Smooth muscle cell (in vitro differentiated cells): ENCODE measurements around the gene ARL6IP6. TPM values are rescaled to one million over a fixed set of nuclear protein-coding genes. Genes with fewer than 3 reads are reported as not detected.

Experiments used
- DNase-seq: peaks from one replicate; lab custom pipeline; 2025; ENCODE audit not compliant: unreplicated experiment; lab: John Stamatoyannopoulos, UW
- H2AFZ ChIP-seq: fragments of 200-600 bp; sonication (generic); 2 replicates; pipeline ENCODE4 v1.6.0; 2016; ENCODE audit warnings: antibody characterized with exemption, low read depth, mild to moderate bottlenecking
- H3F3A ChIP-seq: fragments of 200-600 bp; sonication (generic); 2 replicates; pipeline ENCODE4 v1.6.0; 2017; ENCODE audit warnings: antibody characterized with exemption, low read depth
- H3K27ac ChIP-seq: fragments of 200-600 bp; sonication (generic); 2 replicates; pipeline ENCODE4 v1.5.1; 2016; ENCODE audit warnings: low read depth, mild to moderate bottlenecking
- H3K27me3 ChIP-seq: fragments of 200-600 bp; sonication (generic); 2 replicates; pipeline ENCODE4 v1.6.1; 2016; ENCODE audit warnings: low read depth, mild to moderate bottlenecking
- H3K36me3 ChIP-seq: fragments of 200-600 bp; sonication (generic); 2 replicates; pipeline ENCODE4 v1.5.1; 2016; ENCODE audit warnings: low read depth
- H3K4me1 ChIP-seq: fragments of 200-600 bp; sonication (generic); 2 replicates; pipeline ENCODE4 v1.5.1; 2016; ENCODE audit warnings: low read depth
- H3K4me2 ChIP-seq: fragments of 200-600 bp; sonication (generic); 2 replicates; pipeline ENCODE4 v1.6.0; 2016; ENCODE audit warnings: mild to moderate bottlenecking
- H3K4me3 ChIP-seq: fragments of 200-600 bp; sonication (generic); 2 replicates; pipeline ENCODE4 v1.5.1; 2016; ENCODE audit warnings: mild to moderate bottlenecking
- H3K79me2 ChIP-seq: fragments of 200-600 bp; sonication (generic); 2 replicates; pipeline ENCODE4 v1.6.0; 2016; ENCODE audit warnings: low read depth, mild to moderate bottlenecking
- H3K9ac ChIP-seq: fragments of 200-600 bp; sonication (generic); 2 replicates; pipeline ENCODE4 v1.6.0; 2016; ENCODE audit warnings: low read depth
- H3K9me3 ChIP-seq: fragments of 200-600 bp; sonication (generic); replicated peaks from 2 replicates; pipeline ENCODE4 v1.5.1; 2016; ENCODE audit warnings: low read depth
- H4K20me1 ChIP-seq: fragments of 200-600 bp; sonication (generic); 2 replicates; pipeline ENCODE4 v1.6.0; 2016; ENCODE audit warnings: low read depth
- CTCF ChIP-seq: fragments of 200-600 bp; sonication (generic); IDR thresholded peaks from 2 replicates; pipeline ENCODE4 v1.5.1; 2017; ENCODE audit warnings: borderline replicate concordance, mild to moderate bottlenecking, antibody characterized with exemption; ENCODE audit not compliant: insufficient read depth, poor library complexity, severe bottlenecking
- WGBS: methylation state at CpG from one replicate; pipeline ENCODE4 v1.1.7; 2016; ENCODE audit warnings: low lambda C conversion rate; 5-methylcytosine and 5-hydroxymethylcytosine counted together
- polyA plus RNA-seq: library from polyadenylated mRNA; unstranded; fragments of >200 nt; fragmentation: Nextera tagmentation; extraction: Ambion mirVana; gene quantifications from 2 replicates; pipeline ENCODE4 v1.2.1, GENCODE V29; 2016
- total RNA-seq: library from RNA; depleted of rRNA; stranded (reverse); fragments of >200 nt; gene quantifications from 2 replicates; pipeline ENCODE4 v1.2.3, GENCODE V29; 2014

The ARL6IP6 gene
- total and polyA plus RNA-seq, 2 experiments from 2014 or later: 28.5 to 51.1 TPM

- TF ChIP-seq CTCF: no peak
- H3K36me3 ChIP-seq: peaks cover 40% of the 10 kb centered on the region
- H3K4me1 ChIP-seq: no peaks in the 10 kb centered on the region
- no peak overlapping the region for H3K4me2 ChIP-seq
- DNase-seq: no peak
- H3K27ac ChIP-seq: no peak overlapping the region
- no peaks in the 10 kb centered on the region for H3F3A ChIP-seq
- no peak overlapping the region for H2AFZ ChIP-seq
- no peaks in the 10 kb centered on the region for H3K27me3 ChIP-seq
- H3K4me3 ChIP-seq: no peak overlapping the region
- peaks cover 31% of the 10 kb centered on the region for H4K20me1 ChIP-seq
- no peaks in the 10 kb centered on the region for H3K9me3 ChIP-seq
- WGBS: 94% methylated on average over 2 of the region's 2 CpGs
- peaks cover 13% of the 10 kb centered on the region for H3K79me2 ChIP-seq
- H3K9ac ChIP-seq: no peak overlapping the region
These were observed 39.6 kb upstream of the ARL6IP6 start for GRCh38 chr2:152678808-152679207.

DNA sequence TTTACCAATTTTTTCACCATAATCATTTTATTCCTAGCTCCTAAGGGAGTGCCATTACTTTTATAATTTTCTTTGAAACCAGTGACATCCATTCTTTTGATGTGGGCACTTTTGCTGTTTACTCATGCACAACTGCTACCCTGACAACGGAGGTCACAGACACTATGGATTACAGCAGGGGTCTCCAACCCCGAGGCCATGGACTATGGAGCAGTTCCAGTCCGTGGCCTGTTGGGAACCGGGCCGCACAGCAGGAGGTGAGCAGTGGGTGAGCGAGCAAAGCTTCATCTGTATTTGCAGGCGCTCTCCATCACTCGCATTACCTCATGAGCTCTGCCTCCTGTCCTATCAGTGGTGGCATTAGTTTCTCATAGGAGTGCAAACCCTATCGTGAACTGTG lies 35.8 kb upstream of the ARL6IP6 start:
- no peak for DNase-seq
- Histone ChIP-seq H3K4me3 (no peak overlapping the region), H3K36me3 (peaks cover 23% of the 10 kb centered on the region), H3K9ac (no peak overlapping the region), H4K20me1 (peaks cover 62% of the 10 kb centered on the region), H3K4me1 (no peaks in the 10 kb centered on the region), H3K9me3 (no peaks in the 10 kb centered on the region), H3K27ac (no peak overlapping the region), H2AFZ (no peak overlapping the region), H3F3A (no peaks in the 10 kb centered on the region), H3K79me2 (peaks cover 50% of the 10 kb centered on the region), H3K27me3 (no peaks in the 10 kb centered on the region), H3K4me2 (no peak overlapping the region)
- TF ChIP-seq CTCF: no peak
- 91% methylated on average over 9 of the region's 9 CpGs for WGBS

DNA sequence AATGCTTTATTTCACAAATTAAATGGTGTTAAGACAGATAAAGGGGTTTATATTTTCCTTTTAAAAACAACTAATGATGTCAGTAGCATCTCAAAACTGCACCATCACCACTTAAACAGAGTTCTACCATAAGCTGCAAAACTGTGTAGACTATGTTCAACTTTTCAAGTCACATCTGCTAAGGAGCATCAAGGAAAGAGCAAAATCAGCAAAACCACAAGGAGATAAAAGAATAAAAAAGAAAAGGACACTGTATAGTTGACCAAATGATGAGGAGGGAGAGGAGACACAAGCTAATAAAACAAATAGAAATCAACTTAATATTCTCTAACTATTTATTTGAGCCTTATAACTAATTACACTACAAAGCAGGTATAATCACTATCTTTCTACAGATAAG lies 35.0 kb upstream of the ARL6IP6 start:
- no peak for DNase-seq
- Histone ChIP-seq H3K9ac (no peak overlapping the region), H3K4me2 (no peak overlapping the region), H4K20me1 (peaks cover 70% of the 10 kb centered on the region), H3K9me3 (no peaks in the 10 kb centered on the region), H3K27ac (no peak overlapping the region), H2AFZ (no peak overlapping the region), H3K36me3 (peaks cover 24% of the 10 kb centered on the region), H3K4me3 (no peak overlapping the region), H3K27me3 (no peaks in the 10 kb centered on the region), H3K4me1 (no peaks in the 10 kb centered on the region), H3F3A (no peaks in the 10 kb centered on the region), H3K79me2 (peaks cover 57% of the 10 kb centered on the region)
- TF ChIP-seq CTCF: no peak

GRCh38 chr2:152686321-152686720 lies 32.1 kb upstream of the ARL6IP6 start:
- Histone ChIP-seq H3K4me3 (no peak overlapping the region), H3K27me3 (no peaks in the 10 kb centered on the region), H3K79me2 (peaks cover 74% of the 10 kb centered on the region), H3K4me1 (no peaks in the 10 kb centered on the region), H3K9me3 (no peaks in the 10 kb centered on the region), H3K9ac (no peak overlapping the region), H2AFZ (no peak overlapping the region), H3K27ac (no peak overlapping the region), H3K4me2 (no peak overlapping the region), H4K20me1 (peaks cover 93% of the 10 kb centered on the region), H3K36me3 (peaks cover 6% of the 10 kb centered on the region), H3F3A (no peaks in the 10 kb centered on the region)
- no peak for TF ChIP-seq CTCF
- no peak for DNase-seq
